ENCODE measurements around the gene CNTN4.
"Not testable (repeated sequence)": the region's sequence is repeated elsewhere in the genome, so short reads cannot be mapped to it uniquely, and the experiment has no call there.

The CNTN4 gene

GRCh38 chr3:2934541-2934940, 835.9 kb downstream of the CNTN4 start:
- DNase-seq, result no peak

DNA sequence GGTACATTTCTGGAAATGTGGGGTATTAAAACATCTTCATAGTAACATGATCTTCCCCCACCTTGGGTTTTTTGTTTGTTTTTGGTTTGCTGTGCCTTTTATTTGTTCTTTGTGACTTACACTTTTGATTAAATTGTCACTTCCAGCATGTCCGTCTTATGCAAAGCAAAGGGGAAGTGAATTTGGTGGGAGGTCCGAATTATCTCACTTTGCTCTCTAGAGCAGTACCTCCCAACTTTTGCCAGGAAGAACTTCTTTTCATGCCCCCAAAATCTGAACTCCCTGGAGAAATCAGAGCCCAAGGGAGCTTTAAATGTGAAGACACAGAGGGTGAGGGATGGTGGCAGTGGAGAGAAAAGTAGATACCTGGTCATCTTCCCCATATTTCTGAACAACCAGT, 838.4 kb downstream of the CNTN4 start:
- no peak for DNase-seq

- DNase-seq, result no peak
These were observed 838.9 kb downstream of the CNTN4 start for GRCh38 chr3:2937592-2937991.

GRCh38 chr3:2938711-2939110, 840.0 kb downstream of the CNTN4 start:
- DNase-seq, result no peak

DNA sequence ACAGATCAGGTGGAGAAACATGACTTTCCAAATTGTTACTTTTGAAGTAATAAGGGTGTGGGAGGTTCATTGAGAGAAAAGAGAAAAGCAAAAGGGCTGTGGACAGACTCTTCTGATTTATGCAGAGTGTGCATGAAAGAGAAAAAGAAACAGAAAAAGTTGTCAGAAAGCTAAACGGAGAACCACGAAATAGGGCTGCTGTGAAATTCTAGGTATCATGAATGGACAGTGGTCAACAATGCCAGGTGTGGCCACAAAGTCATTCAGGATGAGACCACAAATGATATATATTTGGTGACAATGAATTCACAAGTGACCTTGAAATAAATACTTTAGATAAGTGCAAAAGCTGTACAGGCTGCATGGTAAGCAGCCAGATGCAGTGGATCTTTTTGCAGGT, 841.4 kb downstream of the CNTN4 start:
- no peak for DNase-seq

DNA sequence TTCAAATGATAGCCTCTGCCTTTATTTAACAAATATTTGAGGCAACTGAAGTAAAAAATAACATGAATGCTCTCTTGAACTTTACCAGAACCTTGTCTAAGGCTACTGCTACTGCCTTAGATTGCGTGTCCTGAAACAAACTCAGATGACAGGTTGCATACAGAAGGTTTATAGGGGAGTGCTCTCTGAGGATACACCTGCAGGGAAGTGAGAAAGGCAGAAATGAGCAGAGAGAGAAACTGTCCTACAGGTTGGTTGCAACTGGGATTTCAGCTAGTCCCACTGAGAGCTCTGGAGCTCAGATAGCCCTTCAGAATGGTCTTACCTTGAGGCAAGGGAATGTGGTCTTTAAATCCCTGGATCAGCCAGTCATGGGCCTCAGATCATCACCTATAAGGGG, 846.0 kb downstream of the CNTN4 start:
- DNase-seq, result no peak

DNA sequence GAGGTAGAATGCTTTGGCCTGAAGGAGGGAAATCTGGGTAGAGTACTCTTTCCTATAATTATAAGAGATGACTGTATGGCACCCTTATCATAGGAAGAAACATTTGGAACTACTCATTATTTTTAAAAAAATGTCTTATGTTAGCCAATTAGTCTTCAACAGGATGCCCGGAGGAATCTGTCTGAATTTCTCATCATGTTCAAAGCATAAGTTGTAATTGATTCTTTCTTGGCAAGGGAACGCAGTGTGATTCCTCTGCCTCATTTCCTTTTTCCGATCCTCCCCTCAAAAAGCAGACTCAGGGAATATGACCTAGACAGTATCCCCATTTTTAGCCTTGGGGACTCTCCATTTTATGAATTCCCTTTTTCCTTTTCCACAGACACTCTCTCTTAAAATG, 846.5 kb downstream of the CNTN4 start:
- DNase-seq, result no peak

DNA sequence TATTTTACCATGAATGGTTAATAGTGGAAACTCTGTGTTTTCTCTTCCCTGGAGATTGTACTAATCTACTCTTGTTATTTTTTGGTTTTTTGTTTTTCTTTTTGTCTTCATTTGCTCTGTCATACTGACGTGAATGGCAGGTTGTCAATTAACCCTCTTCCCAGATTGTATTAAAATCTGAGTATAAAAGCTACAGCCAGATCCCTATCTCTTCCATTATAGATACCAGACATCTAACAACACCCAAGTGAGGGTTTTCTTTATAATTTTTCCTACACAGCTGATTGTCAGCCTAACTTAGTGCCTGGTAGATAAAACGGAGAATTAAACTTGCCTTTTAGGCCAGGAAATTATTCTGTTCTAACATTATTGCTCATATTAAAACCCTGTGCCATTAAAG, 848.9 kb downstream of the CNTN4 start:
- no peak for DNase-seq

- DNase-seq, result no peak
These were observed 850.2 kb downstream of the CNTN4 start for GRCh38 chr3:2948882-2949281.

DNA sequence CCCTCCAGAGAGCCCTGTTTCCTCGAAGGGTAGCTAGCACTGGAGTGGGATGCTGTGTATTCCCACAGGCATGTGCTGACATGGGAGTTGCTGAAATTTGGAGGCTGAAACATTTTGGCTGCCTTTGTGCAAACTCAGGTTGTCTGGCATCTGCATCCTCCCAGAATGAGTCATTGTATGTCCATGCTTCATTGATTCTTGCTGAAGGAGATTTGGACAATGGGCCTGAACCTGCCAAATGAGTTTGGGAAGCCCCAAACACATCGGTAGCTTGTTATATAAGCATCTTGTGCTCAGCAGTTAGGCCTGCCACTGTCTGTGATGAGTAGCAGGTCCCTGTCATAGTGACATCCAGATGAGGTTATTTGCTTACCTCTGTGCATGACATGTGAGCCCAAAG, 851.5 kb downstream of the CNTN4 start:
- no peak for DNase-seq

GRCh38 chr3:2957115-2957514, 858.4 kb downstream of the CNTN4 start:
- no peak for DNase-seq

GRCh38 chr3:2958551-2958950, 859.9 kb downstream of the CNTN4 start:
- no peak for DNase-seq

DNA sequence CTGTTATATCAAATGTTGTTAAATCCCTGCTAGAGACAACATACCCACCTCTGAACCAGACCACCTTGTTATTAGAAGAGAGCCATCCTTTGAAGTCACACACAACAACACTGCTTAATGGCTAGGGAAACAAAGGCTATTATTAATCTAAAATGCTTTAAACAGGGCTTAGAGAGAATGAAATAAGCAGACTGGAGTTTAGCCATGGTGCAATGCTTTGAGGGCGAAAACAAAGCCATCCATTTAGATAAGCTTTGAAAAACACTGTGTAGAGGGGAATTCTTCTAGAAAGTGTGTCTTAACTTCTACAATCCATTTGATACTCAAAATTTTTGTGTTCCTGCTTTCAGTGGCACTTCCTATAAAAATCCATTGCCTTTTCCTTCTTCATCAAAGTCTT, 862.9 kb downstream of the CNTN4 start:
- no peak for DNase-seq

DNA sequence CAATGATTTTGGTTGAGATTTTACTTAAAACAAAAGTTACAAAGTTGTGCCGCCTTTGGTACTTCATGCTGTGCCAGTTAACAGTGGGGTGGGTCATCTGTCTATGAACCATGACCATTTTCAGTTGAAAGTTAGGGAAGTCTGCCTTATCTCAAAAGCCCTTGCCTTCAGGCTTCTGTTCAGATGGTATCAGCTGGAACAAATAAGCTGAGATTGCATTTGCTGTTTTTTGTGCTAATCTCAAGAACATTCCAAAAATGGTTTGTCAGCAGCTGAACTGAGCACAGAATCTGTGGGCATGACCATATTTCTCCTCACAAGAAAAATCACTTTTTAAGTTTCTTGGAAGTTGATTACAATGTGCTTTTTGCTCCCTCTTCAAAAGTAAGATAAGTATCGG, 869.2 kb downstream of the CNTN4 start:
- no peak for DNase-seq

- no peak for DNase-seq
These were observed 869.8 kb downstream of the CNTN4 start for GRCh38 chr3:2968475-2968874.

- no peak for DNase-seq
These were observed 877.5 kb downstream of the CNTN4 start for GRCh38 chr3:2976212-2976611.

DNA sequence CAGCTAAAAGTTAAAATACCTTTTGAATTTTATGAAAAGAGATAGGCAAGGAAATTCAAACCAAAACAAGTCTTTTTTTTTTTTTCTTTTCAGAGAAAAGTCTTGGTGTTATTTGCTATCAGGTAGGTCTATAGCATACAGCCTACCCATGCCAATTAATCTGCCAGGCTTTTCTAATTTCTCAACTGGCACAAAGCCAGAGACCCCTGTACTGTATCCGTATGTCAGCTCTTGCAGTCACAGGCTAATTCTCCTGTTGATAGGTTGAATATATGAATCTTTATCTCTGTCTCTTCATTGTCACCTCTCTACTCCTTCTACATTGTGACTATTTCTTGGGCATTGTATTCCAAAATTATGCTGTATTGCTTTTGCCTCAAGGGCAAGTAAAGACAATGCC, 878.1 kb downstream of the CNTN4 start:
- no peak for DNase-seq

DNA sequence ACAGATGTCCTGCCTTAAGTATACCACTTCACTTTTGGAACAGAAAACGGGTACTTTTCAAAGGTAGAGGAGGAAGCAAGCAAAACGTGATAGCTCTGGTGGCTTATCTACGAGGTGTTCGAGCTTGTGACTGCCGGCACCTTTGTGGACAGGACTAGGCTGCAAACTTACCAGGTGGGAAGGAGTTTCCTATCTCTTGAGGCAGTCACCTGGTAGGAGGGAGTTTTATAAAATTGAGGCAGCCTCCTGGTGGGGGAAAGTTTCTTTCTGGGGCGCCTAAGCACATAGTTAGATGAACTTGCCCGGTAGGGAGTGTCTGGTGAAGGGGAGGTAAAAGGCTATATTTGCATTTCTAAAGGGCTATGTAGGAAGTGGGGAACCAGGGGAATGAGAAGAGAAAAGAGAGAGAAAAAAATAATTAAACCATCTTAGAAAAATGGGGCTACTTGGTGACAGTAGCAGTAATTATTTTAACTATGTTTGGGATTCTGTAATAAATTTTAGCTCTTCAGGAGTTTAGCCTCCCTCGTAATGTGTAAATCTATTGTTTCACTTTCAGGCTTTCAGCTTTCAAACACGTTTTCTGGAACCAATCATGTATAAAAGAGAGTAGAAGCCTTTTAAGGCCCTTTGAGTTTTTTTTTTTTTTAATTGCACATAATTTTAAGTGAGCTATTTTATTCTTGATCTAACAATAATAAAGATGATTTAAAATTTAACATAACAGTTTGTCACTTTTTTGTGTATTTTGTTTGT, 880.5 kb downstream of the CNTN4 start:
- DNase-seq, result no peak

GRCh38 chr3:2984005-2984830, 885.6 kb downstream of the CNTN4 start:
- DNase-seq, result no peak

DNA sequence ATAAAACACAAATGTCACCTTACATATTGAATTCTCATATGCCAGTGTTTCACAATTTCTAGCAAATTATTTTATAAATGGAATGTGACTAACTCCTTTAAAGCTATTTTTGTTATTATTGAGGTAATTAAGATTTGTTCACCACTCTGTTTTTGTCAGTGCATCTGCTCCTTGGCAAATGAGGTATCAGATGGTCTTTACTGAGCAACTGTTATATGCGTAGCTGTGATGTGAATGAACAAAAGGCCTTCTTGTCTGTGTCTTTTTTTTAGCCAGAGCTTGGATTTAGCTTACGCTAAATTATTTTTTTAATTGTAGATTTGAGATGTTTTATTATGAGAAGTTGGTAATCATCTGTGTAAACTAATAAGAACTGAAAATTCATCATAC, 886.2 kb downstream of the CNTN4 start:
- no peak for DNase-seq

GRCh38 chr3:2985479-2985878, 886.8 kb downstream of the CNTN4 start:
- DNase-seq, result no peak

- DNase-seq, result no peak
These were observed 893.9 kb downstream of the CNTN4 start for GRCh38 chr3:2992534-2992933.

DNA sequence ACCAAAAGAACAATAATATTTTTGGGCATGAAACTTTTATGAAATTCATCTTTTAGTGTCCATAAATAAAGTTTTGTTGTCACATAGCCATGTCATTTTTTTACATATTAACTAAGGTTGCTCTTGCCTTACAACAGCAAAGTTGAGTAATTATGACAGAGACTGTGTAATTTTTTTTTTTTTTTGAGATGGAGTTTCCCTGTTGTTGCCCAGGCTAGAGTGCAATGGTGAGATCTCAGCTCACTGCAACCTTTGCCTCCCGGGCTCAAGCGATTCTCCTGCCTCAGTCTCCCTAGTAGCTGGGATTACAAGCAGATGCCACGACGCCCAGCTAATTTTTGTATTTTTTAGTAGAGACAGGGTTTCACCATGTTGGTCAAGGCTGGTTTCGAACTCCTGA, 894.5 kb downstream of the CNTN4 start:
- not testable (repeated sequence) for DNase-seq

GRCh38 chr3:2993736-2994135, 895.1 kb downstream of the CNTN4 start:
- DNase-seq, result no peak

DNA sequence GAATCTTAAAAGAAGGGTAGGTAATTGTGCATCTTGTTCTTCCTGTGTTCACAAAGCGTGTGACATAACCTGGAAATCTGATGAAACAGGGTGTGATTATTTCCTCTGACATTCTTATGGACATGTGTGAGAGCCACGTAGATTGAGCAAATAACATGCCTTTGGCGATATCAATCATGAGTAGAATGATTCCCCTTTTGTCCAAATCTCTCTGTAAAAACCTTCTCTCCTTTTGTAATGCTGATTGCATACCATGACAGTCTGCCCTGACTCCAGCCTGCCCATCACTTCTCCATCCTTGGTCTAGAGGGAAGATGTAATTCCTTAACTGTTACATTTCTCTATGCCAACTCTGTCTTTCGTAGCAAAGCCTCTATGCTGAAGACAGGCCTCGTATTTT, 896.5 kb downstream of the CNTN4 start:
- no peak for DNase-seq

Measured in NCI-H2029 treated with DMSO at 0.1 percent for 48 hours (cell line).